Tibial nerve (tissue), 4 donors: ENCODE data around the gene ITFG1.

Source experiments
- CTCF ChIP-seq, 5 experiments: fragments of 200-600 bp in 3 of 5; fragments of 450-650 bp in 2 of 5; sonication (generic) in 3 of 5; IDR thresholded peaks; one replicate each; pipeline ENCODE4 v1.5.1; 2016 to 2019; ENCODE audit warnings: antibody characterized with exemption in 5 of 5, mild to moderate bottlenecking in 3 of 5, moderate library complexity in 2 of 5
- EP300 ChIP-seq, 2 donors: sonication (generic); formaldehyde crosslinking; IDR thresholded peaks; one replicate each; pipeline ENCODE4 v1.6.1; 2017; ENCODE audit warnings: antibody characterized with exemption in 2 of 2, mild to moderate bottlenecking in 1 of 2
- POLR2A ChIP-seq, 2 donors: fragments of 450-650 bp; IDR thresholded peaks; one replicate each; pipeline ENCODE4 v1.6.1; 2017; ENCODE audit warnings: antibody characterized with exemption in 2 of 2, mild to moderate bottlenecking in 2 of 2, moderate library complexity in 2 of 2

GRCh38 chr16:47260503-47260902 is 200.4 kb downstream of the ITFG1 start:
- TF ChIP-seq CTCF (IDR thresholded peaks at IDR 0.05) (no peak), EP300 (IDR thresholded peaks at IDR 0.05) (no peak), POLR2A (IDR thresholded peaks at IDR 0.05) (no peak)
